Measurements from ENCODE around the gene SLC22A15. TPM values are rescaled to one million over a fixed set of nuclear protein-coding genes. Genes with fewer than 3 reads are reported as not detected.
A peak's percentile ranks its signal among the peaks of the same experiment; 100 is the strongest.

SLC22A15 gene
- total and polyA plus RNA-seq, 3 donors from 2014 or later, result 1.8 to 9.4 (median 6.4) TPM

- TF ChIP-seq CTCF (IDR thresholded peaks at IDR 0.05) (no peak), POLR2A (IDR thresholded peaks at IDR 0.05) (no peak)
- Histone ChIP-seq H3K4me1 (no peaks in the 10 kb centered on the region), H3K27me3 (no peaks in the 10 kb centered on the region), H3K4me3 (no peak overlapping the region), H3K9me3 (no peaks in the 10 kb centered on the region), H3K27ac (no peak overlapping the region), H3K36me3 (ENCODE audit: low read depth, missing control alignments) (no peaks in the 10 kb centered on the region)
- DNase-seq, result no peak
- intact Hi-C loops (cut with DNase I; ENCODE audit: low total_unique reads), result no loop called here
- WGBS, 2 donors, result 79 to 84% methylated on average over 6 of the region's 6 CpGs
Measured at GRCh38 chr1:115978292-115978941, 2.1 kb downstream of the SLC22A15 start.

GRCh38 chr1:115980156-115980555 is 3.8 kb downstream of the SLC22A15 start:
- 80 to 81% methylated on average over 2 of the region's 2 CpGs for WGBS, 2 donors
- intact Hi-C loops (cut with DNase I; ENCODE audit: low total_unique reads), result no loop called here
- TF ChIP-seq CTCF (IDR thresholded peaks at IDR 0.05) (no peak), POLR2A (IDR thresholded peaks at IDR 0.05) (no peak)
- DNase-seq, result no peak
- no peaks in the 10 kb centered on the region for H3K36me3 ChIP-seq (ENCODE audit: low read depth, missing control alignments)
- no peaks in the 10 kb centered on the region for H3K27me3 ChIP-seq
- H3K9me3 ChIP-seq, result no peaks in the 10 kb centered on the region
- H3K27ac ChIP-seq, result no peak overlapping the region
- H3K4me1 ChIP-seq, result no peaks in the 10 kb centered on the region
- no peak overlapping the region for H3K4me3 ChIP-seq

- TF ChIP-seq POLR2A (IDR thresholded peaks at IDR 0.05) (no peak), CTCF (IDR thresholded peaks at IDR 0.05) (peak; percentile 36 to 53 (median 37))
- DNase-seq, result no peak
- WGBS, 2 donors, result 63 to 67% methylated on average over 2 to 3 of the region's 3 CpGs
- no peak overlapping the region for H3K27ac ChIP-seq
- no peaks in the 10 kb centered on the region for H3K9me3 ChIP-seq
- no peaks in the 10 kb centered on the region for H3K4me1 ChIP-seq
- intact Hi-C loops (cut with DNase I; ENCODE audit: low total_unique reads), result no loop called here
- no peaks in the 10 kb centered on the region for H3K27me3 ChIP-seq
- H3K4me3 ChIP-seq, result no peak overlapping the region
- H3K36me3 ChIP-seq (ENCODE audit: low read depth, missing control alignments), result no peaks in the 10 kb centered on the region
Measured at GRCh38 chr1:115980998-115981993, 5.0 kb downstream of the SLC22A15 start.

GRCh38 chr1:115982400-115982799 is 6.1 kb downstream of the SLC22A15 start:
- H3K27me3 ChIP-seq, result no peaks in the 10 kb centered on the region
- no peak overlapping the region for H3K27ac ChIP-seq
- H3K4me1 ChIP-seq, result no peaks in the 10 kb centered on the region
- no peak overlapping the region for H3K4me3 ChIP-seq
- 67 to 83% methylated on average over 3 of the region's 3 CpGs for WGBS, 2 donors
- intact Hi-C loops (cut with DNase I; ENCODE audit: low total_unique reads), result no loop called here
- no peaks in the 10 kb centered on the region for H3K36me3 ChIP-seq (ENCODE audit: low read depth, missing control alignments)
- TF ChIP-seq POLR2A (IDR thresholded peaks at IDR 0.05), result no peak
- no peak for TF ChIP-seq CTCF (IDR thresholded peaks at IDR 0.05)
- DNase-seq, result no peak
- H3K9me3 ChIP-seq, result no peaks in the 10 kb centered on the region

All from testis (tissue), 3 donors.